Measurements from ENCODE around the gene GCG. TPM values are rescaled to one million over a fixed set of nuclear protein-coding genes. Genes with fewer than 3 reads are reported as not detected.
A peak's percentile ranks its signal among the peaks of the same experiment; 100 is the strongest.

Gene GCG
- total and polyA plus RNA-seq, 2 donors (not counting 1 experiment from before 2014, with no cell fraction given), result not detected

DNA sequence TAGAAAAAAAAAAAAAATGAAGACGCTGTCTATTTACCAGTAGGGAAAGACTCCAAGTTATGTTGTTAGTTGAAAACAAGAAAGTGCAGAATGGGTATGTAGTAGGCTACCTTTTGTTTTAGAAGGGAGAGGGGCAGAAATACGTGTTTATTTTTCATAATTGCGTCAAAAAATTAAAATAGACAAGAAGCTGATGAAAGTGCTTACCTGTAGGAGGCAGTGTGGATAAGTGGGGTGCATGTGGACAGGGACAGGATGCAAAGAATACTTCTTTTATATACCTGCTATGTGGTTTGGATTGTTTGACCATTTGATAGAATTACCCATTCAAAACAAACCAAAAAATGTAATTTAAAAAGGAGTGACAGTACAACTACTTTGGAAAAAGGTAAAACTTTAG, 3.0 kb upstream of the GCG start:
- no peaks in the 10 kb centered on the region for H3K9me3 Mint-ChIP-seq (ENCODE audit: insufficient read depth)
- POLR2A ChIA-PET, result no interaction called here
- H3K4me3 Mint-ChIP-seq, result no peak overlapping the region
- WGBS (ENCODE audit: insufficient coverage), result 100% methylated on average over 2 of the region's 3 CpGs
- Histone ChIP-seq H3K9me3 (ENCODE audit: control extremely low read depth in 1 of 3, control insufficient read depth in 2 of 3, insufficient read depth in 1 of 3, low read length in 2 of 3) (no peaks in the 10 kb centered on the region), H3K27ac (ENCODE audit: low read length in 2 of 2) (no peak overlapping the region), H3K4me3 (ENCODE audit: control extremely low read depth in 1 of 5, extremely low read depth in 1 of 5, insufficient read depth in 1 of 5, low read depth in 2 of 5, low read length in 4 of 5) (no peak overlapping the region), H4K20me1 (ENCODE audit: control insufficient read depth, insufficient read depth, low read length, poor library complexity, severe bottlenecking) (no peaks in the 10 kb centered on the region), H3K4me1 (ENCODE audit: control insufficient read depth in 2 of 2, insufficient read depth in 2 of 2, low read length in 2 of 2) (no peaks in the 10 kb centered on the region), H3K79me2 (ENCODE audit: control insufficient read depth, insufficient read depth, low read length) (no peaks in the 10 kb centered on the region), H2AFZ (ENCODE audit: insufficient read depth, low read depth, low read length, poor library complexity, severe bottlenecking) (no peak overlapping the region), H3K9ac (ENCODE audit: low read length) (no peak overlapping the region), H3K4me2 (replicated peaks; ENCODE audit: low read depth, low read length, poor library complexity, severe bottlenecking) (no peak overlapping the region), H3K27me3 (replicated peaks in 1 of 4; ENCODE audit: control extremely low read depth in 1 of 4, control insufficient read depth in 3 of 4, insufficient read depth in 4 of 4, low read length in 3 of 4) (peaks cover 0 to 7% (median 3%) of the 10 kb centered on the region in 4 experiments), H3K36me3 (replicated peaks in 1 of 2; ENCODE audit: control extremely low read depth in 1 of 2, control insufficient read depth in 1 of 2, extremely low read depth in 1 of 2, insufficient read depth in 2 of 2, low read length in 1 of 2) (no peaks in the 10 kb centered on the region)
- no peak for DNase-seq
- H3K27me3 Mint-ChIP-seq, result peaks cover 34% of the 10 kb centered on the region
- H3K27ac Mint-ChIP-seq, result no peak overlapping the region
- H3K4me1 Mint-ChIP-seq, result peaks cover 2% of the 10 kb centered on the region
- no peak for ATAC-seq (ENCODE audit: low read depth)
- CTCF ChIA-PET, result interaction anchor here (1.2 to 4.4 kb wide), 4 partner anchors 28 to 180 kb away, joined by 3 to 20 read pairs (median 8); no protein-coding TSS in a partner anchor
- intact Hi-C loops (cut with micrococcal nuclease), result no loop called here
- TF ChIP-seq EZH2 (IDR thresholded peaks at IDR 0.05; ENCODE audit: borderline replicate concordance, insufficient read depth, low read depth, low read length, poor library complexity, severe bottlenecking), result no peak
- TF ChIP-seq, protein P1, sequence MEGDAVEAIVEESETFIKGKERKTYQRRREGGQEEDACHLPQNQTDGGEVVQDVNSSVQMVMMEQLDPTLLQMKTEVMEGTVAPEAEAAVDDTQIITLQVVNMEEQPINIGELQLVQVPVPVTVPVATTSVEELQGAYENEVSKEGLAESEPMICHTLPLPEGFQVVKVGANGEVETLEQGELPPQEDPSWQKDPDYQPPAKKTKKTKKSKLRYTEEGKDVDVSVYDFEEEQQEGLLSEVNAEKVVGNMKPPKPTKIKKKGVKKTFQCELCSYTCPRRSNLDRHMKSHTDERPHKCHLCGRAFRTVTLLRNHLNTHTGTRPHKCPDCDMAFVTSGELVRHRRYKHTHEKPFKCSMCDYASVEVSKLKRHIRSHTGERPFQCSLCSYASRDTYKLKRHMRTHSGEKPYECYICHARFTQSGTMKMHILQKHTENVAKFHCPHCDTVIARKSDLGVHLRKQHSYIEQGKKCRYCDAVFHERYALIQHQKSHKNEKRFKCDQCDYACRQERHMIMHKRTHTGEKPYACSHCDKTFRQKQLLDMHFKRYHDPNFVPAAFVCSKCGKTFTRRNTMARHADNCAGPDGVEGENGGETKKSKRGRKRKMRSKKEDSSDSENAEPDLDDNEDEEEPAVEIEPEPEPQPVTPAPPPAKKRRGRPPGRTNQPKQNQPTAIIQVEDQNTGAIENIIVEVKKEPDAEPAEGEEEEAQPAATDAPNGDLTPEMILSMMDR (IDR thresholded peaks at IDR 0.05), result no peak

DNA sequence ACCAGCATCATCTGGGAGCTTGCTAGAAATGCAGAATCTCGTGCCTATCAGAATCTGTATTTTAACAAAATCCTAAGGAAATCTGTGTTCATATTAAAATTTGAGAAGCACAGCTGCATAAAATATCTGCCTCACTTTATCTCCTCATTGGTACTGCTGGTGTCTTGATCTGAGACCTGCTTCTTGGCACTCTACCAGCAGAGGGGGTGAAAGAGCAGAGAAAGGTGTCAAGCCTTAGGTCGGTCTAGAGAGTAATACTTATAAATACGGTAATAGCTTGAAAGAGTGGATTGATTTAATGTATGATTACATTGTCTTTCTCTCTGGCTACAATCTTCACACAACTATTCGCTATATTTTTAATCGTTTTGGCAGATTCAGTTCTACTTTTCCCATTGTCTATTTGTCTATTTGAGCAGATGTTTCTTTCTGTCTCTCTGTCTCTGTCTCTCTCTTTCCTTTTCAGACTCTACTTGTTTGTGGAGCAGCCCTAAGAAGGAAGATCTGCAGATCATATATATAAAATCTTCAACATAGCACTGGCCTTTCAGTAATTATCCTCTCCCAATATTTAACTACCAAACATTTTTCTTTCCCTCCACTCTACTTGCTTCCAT, 1.7 kb upstream of the GCG start:
- H2AFZ ChIP-seq (ENCODE audit: insufficient read depth, low read depth, low read length, poor library complexity, severe bottlenecking), result no peak overlapping the region
- Mint-ChIP-seq H3K9me3 (ENCODE audit: insufficient read depth) (no peaks in the 10 kb centered on the region), H3K27ac (no peak overlapping the region), H3K4me3 (no peak overlapping the region), H3K27me3 (peaks cover 29% of the 10 kb centered on the region), H3K4me1 (peaks cover 2% of the 10 kb centered on the region)
- H4K20me1 ChIP-seq (ENCODE audit: control insufficient read depth, insufficient read depth, low read length, poor library complexity, severe bottlenecking), result no peaks in the 10 kb centered on the region
- ATAC-seq (ENCODE audit: low read depth), result peak; percentile 60
- intact Hi-C loops (cut with micrococcal nuclease), result loop anchor here (2.0 kb wide), 1 partner anchor 143 kb away; no protein-coding TSS in a partner anchor
- no peak for TF ChIP-seq EZH2 (IDR thresholded peaks at IDR 0.05; ENCODE audit: borderline replicate concordance, insufficient read depth, low read depth, low read length, poor library complexity, severe bottlenecking)
- TF ChIP-seq, protein P1 (IDR thresholded peaks at IDR 0.05), result peak; percentile 82
- no CpG with 5 or more reads among the region's 5 CpGs for WGBS (ENCODE audit: insufficient coverage)
- H3K9me3 ChIP-seq (ENCODE audit: control extremely low read depth in 1 of 3, control insufficient read depth in 2 of 3, insufficient read depth in 1 of 3, low read length in 2 of 3), result no peaks in the 10 kb centered on the region
- H3K27ac ChIP-seq (ENCODE audit: low read length in 2 of 2), result no peak overlapping the region
- no peak overlapping the region for H3K9ac ChIP-seq (ENCODE audit: low read length)
- H3K4me1 ChIP-seq (ENCODE audit: control insufficient read depth in 2 of 2, insufficient read depth in 2 of 2, low read length in 2 of 2), result no peaks in the 10 kb centered on the region
- H3K4me2 ChIP-seq (replicated peaks; ENCODE audit: low read depth, low read length, poor library complexity, severe bottlenecking), result no peak overlapping the region
- peak; percentile 56 for DNase-seq
- no peaks in the 10 kb centered on the region for H3K36me3 ChIP-seq (replicated peaks in 1 of 2; ENCODE audit: control extremely low read depth in 1 of 2, control insufficient read depth in 1 of 2, extremely low read depth in 1 of 2, insufficient read depth in 2 of 2, low read length in 1 of 2)
- no peaks in the 10 kb centered on the region for H3K79me2 ChIP-seq (ENCODE audit: control insufficient read depth, insufficient read depth, low read length)
- POLR2A ChIA-PET, result no interaction called here
- CTCF ChIA-PET, result interaction anchor here (0.5 to 4.4 kb wide), 12 partner anchors 9 to 181 kb away, joined by 3 to 20 read pairs (median 4); no protein-coding TSS in a partner anchor
- peaks cover 0 to 7% (median 3%) of the 10 kb centered on the region in 4 experiments for H3K27me3 ChIP-seq (replicated peaks in 1 of 4; ENCODE audit: control extremely low read depth in 1 of 4, control insufficient read depth in 3 of 4, insufficient read depth in 4 of 4, low read length in 3 of 4)
- no peak overlapping the region for H3K4me3 ChIP-seq (ENCODE audit: control extremely low read depth in 1 of 5, extremely low read depth in 1 of 5, insufficient read depth in 1 of 5, low read depth in 2 of 5, low read length in 4 of 5)

All from B cell (primary cell).